H9 (cell line): ENCODE results near the gene ZFYVE19. TPM values are rescaled to one million over a fixed set of nuclear protein-coding genes. Genes with fewer than 3 reads are reported as not detected.

Experiments
- DNase-seq: peaks from one replicate; pipeline ENCODE4 v3.0.0-alpha.2; 2017
- H2AFZ ChIP-seq: one replicate; pipeline ENCODE4 v1.6.1; 2013; ENCODE audit warnings: mild to moderate bottlenecking, low read length, control low read depth, moderate library complexity
- H2AK5ac ChIP-seq: 2 replicates; pipeline ENCODE4 v1.6.1; 2013; ENCODE audit warnings: low read length, control low read depth, mixed read lengths; ENCODE audit not compliant: insufficient read length
- H2BK120ac ChIP-seq: one replicate; pipeline ENCODE4 v1.6.1; 2013; ENCODE audit warnings: low read depth, mild to moderate bottlenecking, low read length, control low read depth, inconsistent platforms; ENCODE audit not compliant: poor library complexity, severe bottlenecking
- H2BK12ac ChIP-seq: 2 replicates; pipeline ENCODE4 v1.6.1; 2013; ENCODE audit warnings: low read length, control low read depth, mixed read lengths, low read depth; ENCODE audit not compliant: insufficient read length
- H2BK15ac ChIP-seq: 2 replicates; pipeline ENCODE4 v1.6.1; 2013; ENCODE audit warnings: low read depth, low read length, control low read depth
- H2BK20ac ChIP-seq: one replicate; pipeline ENCODE4 v1.6.1; 2013; ENCODE audit warnings: low read depth, mild to moderate bottlenecking, low read length, control low read depth, inconsistent platforms; ENCODE audit not compliant: poor library complexity, severe bottlenecking
- H2BK5ac ChIP-seq: 2 replicates; pipeline ENCODE4 v1.6.1; 2013; ENCODE audit warnings: low read length, control low read depth, mixed read lengths; ENCODE audit not compliant: insufficient read length
- H3K14ac ChIP-seq: 2 replicates; pipeline ENCODE4 v1.6.1; 2013; ENCODE audit warnings: low read length, control low read depth; ENCODE audit not compliant: insufficient read depth
- H3K18ac ChIP-seq: 2 replicates; pipeline ENCODE4 v1.6.1; 2013; ENCODE audit warnings: low read depth, mild to moderate bottlenecking, mixed read lengths, low read length, control low read depth; ENCODE audit not compliant: insufficient read length
- H3K23ac ChIP-seq: 2 replicates; pipeline ENCODE4 v1.6.1; 2013; ENCODE audit warnings: low read length, control low read depth, mixed read lengths, low read depth; ENCODE audit not compliant: insufficient read length
- H3K23me2 ChIP-seq: 2 replicates; pipeline ENCODE4 v1.6.1; 2013; ENCODE audit warnings: low read depth, mild to moderate bottlenecking, mixed read lengths, low read length, control low read depth; ENCODE audit not compliant: insufficient read length, poor library complexity, severe bottlenecking
- H3K27ac ChIP-seq: 2 replicates; pipeline ENCODE4 v1.5.1; 2013; ENCODE audit warnings: low read length, control low read depth, mixed read lengths, low read depth; ENCODE audit not compliant: insufficient read length
- H3K27me3 ChIP-seq: 2 replicates; pipeline ENCODE4 v1.6.1; 2013; ENCODE audit warnings: low read length, control low read depth, inconsistent platforms; ENCODE audit not compliant: insufficient read depth
- H3K4ac ChIP-seq: 2 replicates; pipeline ENCODE4 v1.6.1; 2013; ENCODE audit warnings: low read depth, mild to moderate bottlenecking, control low read depth, inconsistent platforms, low read length, moderate library complexity
- H3K4me1 ChIP-seq: 2 replicates; pipeline ENCODE4 v1.6.1; 2013; ENCODE audit warnings: low read length, control low read depth, inconsistent platforms; ENCODE audit not compliant: insufficient read depth
- H3K4me2 ChIP-seq: 2 replicates; pipeline ENCODE4 v1.6.1; 2013; ENCODE audit warnings: low read length, control low read depth, mixed read lengths; ENCODE audit not compliant: insufficient read length, insufficient read depth
- H3K56ac ChIP-seq: 2 replicates; pipeline ENCODE4 v1.6.1; 2013; ENCODE audit warnings: low read depth, mild to moderate bottlenecking, mixed read lengths, low read length, control low read depth; ENCODE audit not compliant: insufficient read length
- H3K79me1 ChIP-seq: 2 replicates; pipeline ENCODE4 v1.6.1; 2013; ENCODE audit warnings: low read depth, mild to moderate bottlenecking, moderate library complexity, low read length, control low read depth, inconsistent platforms; ENCODE audit not compliant: insufficient read depth, poor library complexity, severe bottlenecking
- H3K79me2 ChIP-seq: 2 replicates; pipeline ENCODE4 v1.6.1; 2013; ENCODE audit warnings: low read length, control low read depth, inconsistent platforms; ENCODE audit not compliant: insufficient read depth
- H3K9ac ChIP-seq: 2 replicates; pipeline ENCODE4 v1.6.1; 2013; ENCODE audit warnings: low read length, control low read depth, mixed read lengths; ENCODE audit not compliant: insufficient read length; ENCODE audit errors: extremely low read depth
- H3K9me3 ChIP-seq: one replicate; pipeline ENCODE4 v1.6.1; 2013; ENCODE audit warnings: low read depth, low read length, inconsistent platforms; ENCODE audit not compliant: control insufficient read depth
- H3T11ph ChIP-seq: one replicate; pipeline ENCODE4 v1.6.1; 2013; ENCODE audit warnings: mild to moderate bottlenecking, low read length, control low read depth, inconsistent platforms
- H4K20me1 ChIP-seq: one replicate; pipeline ENCODE4 v1.6.1; 2013; ENCODE audit not compliant: control insufficient read depth, insufficient read length, insufficient read depth
- H4K5ac ChIP-seq: 2 replicates; pipeline ENCODE4 v1.6.1; 2013; ENCODE audit warnings: low read depth, mild to moderate bottlenecking, mixed read lengths, low read length, control low read depth; ENCODE audit not compliant: insufficient read length
- H4K8ac ChIP-seq: replicated peaks from 2 replicates; pipeline ENCODE4 v1.6.1; 2013; ENCODE audit warnings: low read length, control low read depth, mixed read lengths, low read depth; ENCODE audit not compliant: insufficient read length
- H4K91ac ChIP-seq: 2 replicates; pipeline ENCODE4 v1.6.1; 2013; ENCODE audit warnings: low read depth, mild to moderate bottlenecking, moderate library complexity, mixed read lengths, low read length, control low read depth; ENCODE audit not compliant: insufficient read length
- H3K27ac Mint-ChIP-seq, 3 experiments: 2 replicates in 2 of 3; 3 replicates in 1 of 3; pipeline ENCODE4 v1.8.0; 2020 to 2021; ENCODE audit warnings: mixed read lengths in 3 of 3, mild to moderate bottlenecking in 1 of 3, moderate library complexity in 1 of 3
- H3K27me3 Mint-ChIP-seq: 2 replicates; pipeline ENCODE4 v1.8.0; 2021; ENCODE audit warnings: low read depth, mild to moderate bottlenecking, moderate library complexity, mixed read lengths
- H3K36me3 Mint-ChIP-seq, 3 experiments: 2 replicates in 2 of 3; 3 replicates in 1 of 3; pipeline ENCODE4 v1.8.0; 2020 to 2021; ENCODE audit warnings: low read depth in 3 of 3, mixed read lengths in 3 of 3; ENCODE audit not compliant: insufficient read depth in 1 of 3
- H3K4me1 Mint-ChIP-seq, 2 experiments: 2 replicates each; pipeline ENCODE4 v1.8.0; 2020; ENCODE audit warnings: mixed read lengths in 2 of 2
- H3K4me3 Mint-ChIP-seq, 2 experiments: 2 replicates in 1 of 2; 3 replicates in 1 of 2; pipeline ENCODE4 v1.8.0; 2020 to 2021; ENCODE audit warnings: mild to moderate bottlenecking in 2 of 2, mixed read lengths in 2 of 2, moderate library complexity in 1 of 2
- H3K9me3 Mint-ChIP-seq, 2 experiments: 2 replicates in 1 of 2; 3 replicates in 1 of 2; pipeline ENCODE4 v1.8.0; 2020; ENCODE audit warnings: mild to moderate bottlenecking in 2 of 2, mixed read lengths in 2 of 2, moderate library complexity in 1 of 2
- WGBS: extraction: QIAGEN DNeasy Blood & Tissue Kit; methylation state at CpG from one replicate; pipeline ENCODE4 v1.1.7; 2013; ENCODE audit warnings: missing lambda C conversion rate, low lambda C conversion rate, mixed read lengths; ENCODE audit not compliant: insufficient read length; ENCODE audit errors: extremely low coverage; 5-methylcytosine and 5-hydroxymethylcytosine counted together
- total RNA-seq: library from RNA; stranded (reverse); gene quantifications from 2 replicates; pipeline ENCODE4 v1.2.1, GENCODE V29; 2021
- TF ChIP-seq, protein P1 (sequence below): fragments of 200-600 bp; sonication (generic); conservative IDR thresholded peaks from 3 replicates; pipeline ENCODE4 v1.8.0; 2021; ENCODE audit warnings: antibody characterized with exemption, mild to moderate bottlenecking

The ZFYVE19 gene
- total RNA-seq, 1 experiment from 2014 or later = 11.3 TPM

DNA sequence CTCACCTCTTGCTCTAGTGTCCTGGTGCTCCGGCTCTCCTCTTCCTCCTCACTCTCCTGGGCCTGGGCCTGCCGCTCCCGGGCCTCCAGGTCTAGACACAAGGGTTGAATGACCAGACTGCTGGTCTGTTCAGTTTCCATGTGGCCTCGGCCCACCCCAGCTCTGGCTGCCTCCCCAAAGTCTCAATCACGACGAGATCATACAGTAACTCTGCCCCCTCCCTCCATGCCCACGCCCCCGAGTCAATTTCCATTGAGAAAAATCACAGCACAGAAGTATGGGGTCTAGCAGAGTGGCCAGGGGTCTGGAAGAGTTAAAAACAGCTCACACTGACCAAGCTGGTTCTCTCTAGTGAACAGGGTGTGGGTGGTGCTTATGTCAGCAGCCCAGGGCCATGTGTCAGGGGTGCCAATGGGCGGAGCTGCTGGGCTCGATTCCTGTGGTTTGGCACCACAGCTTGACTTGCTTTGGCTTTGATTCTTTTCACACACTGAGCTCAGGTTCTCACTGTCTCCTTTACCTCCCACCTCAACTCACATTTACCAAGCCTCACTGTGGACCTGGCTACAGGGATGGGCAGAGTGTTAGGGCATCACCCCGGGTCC, 30.2 kb upstream of the ZFYVE19 start:
- H3K4me3 Mint-ChIP-seq = no peak overlapping the region
- Histone ChIP-seq H2BK120ac (no peak overlapping the region), H3K14ac (no peak overlapping the region), H3K18ac (no peak overlapping the region), H3K23me2 (no peaks in the 10 kb centered on the region), H3K56ac (no peak overlapping the region), H3K9ac (no peak overlapping the region), H3K79me2 (no peaks in the 10 kb centered on the region), H3K4ac (no peak overlapping the region), H4K8ac (no peak overlapping the region), H3K23ac (no peak overlapping the region), H3K9me3 (no peaks in the 10 kb centered on the region), H2AFZ (no peak overlapping the region), H3T11ph (no peak overlapping the region), H3K4me2 (no peak overlapping the region), H3K27me3 (no peaks in the 10 kb centered on the region), H2BK12ac (no peak overlapping the region), H4K91ac (no peak overlapping the region), H3K4me1 (no peaks in the 10 kb centered on the region), H4K20me1 (no peaks in the 10 kb centered on the region), H3K27ac (no peak overlapping the region), H4K5ac (no peak overlapping the region), H3K79me1 (no peaks in the 10 kb centered on the region), H2BK5ac (no peak overlapping the region), H2BK20ac (no peak overlapping the region), H2BK15ac (no peak overlapping the region), H2AK5ac (no peak overlapping the region)
- no peak for DNase-seq
- H3K4me1 Mint-ChIP-seq = no peaks in the 10 kb centered on the region
- peak overlapping the region in 1 of 3 experiments; percentile 92; a peak in 2 of 7 replicates for H3K27ac Mint-ChIP-seq
- TF ChIP-seq, protein P1, sequence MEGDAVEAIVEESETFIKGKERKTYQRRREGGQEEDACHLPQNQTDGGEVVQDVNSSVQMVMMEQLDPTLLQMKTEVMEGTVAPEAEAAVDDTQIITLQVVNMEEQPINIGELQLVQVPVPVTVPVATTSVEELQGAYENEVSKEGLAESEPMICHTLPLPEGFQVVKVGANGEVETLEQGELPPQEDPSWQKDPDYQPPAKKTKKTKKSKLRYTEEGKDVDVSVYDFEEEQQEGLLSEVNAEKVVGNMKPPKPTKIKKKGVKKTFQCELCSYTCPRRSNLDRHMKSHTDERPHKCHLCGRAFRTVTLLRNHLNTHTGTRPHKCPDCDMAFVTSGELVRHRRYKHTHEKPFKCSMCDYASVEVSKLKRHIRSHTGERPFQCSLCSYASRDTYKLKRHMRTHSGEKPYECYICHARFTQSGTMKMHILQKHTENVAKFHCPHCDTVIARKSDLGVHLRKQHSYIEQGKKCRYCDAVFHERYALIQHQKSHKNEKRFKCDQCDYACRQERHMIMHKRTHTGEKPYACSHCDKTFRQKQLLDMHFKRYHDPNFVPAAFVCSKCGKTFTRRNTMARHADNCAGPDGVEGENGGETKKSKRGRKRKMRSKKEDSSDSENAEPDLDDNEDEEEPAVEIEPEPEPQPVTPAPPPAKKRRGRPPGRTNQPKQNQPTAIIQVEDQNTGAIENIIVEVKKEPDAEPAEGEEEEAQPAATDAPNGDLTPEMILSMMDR = no peak
- no peaks in the 10 kb centered on the region for H3K9me3 Mint-ChIP-seq
- WGBS = no CpG with 5 or more reads among the region's 11 CpGs
- H3K36me3 Mint-ChIP-seq = peaks cover 11 to 60% (median 42%) of the 10 kb centered on the region in 3 experiments; a peak in 6 of 7 replicates
- H3K27me3 Mint-ChIP-seq = no peaks in the 10 kb centered on the region
